ENCODE results near the gene EFNA4.

Gene EFNA4

DNA sequence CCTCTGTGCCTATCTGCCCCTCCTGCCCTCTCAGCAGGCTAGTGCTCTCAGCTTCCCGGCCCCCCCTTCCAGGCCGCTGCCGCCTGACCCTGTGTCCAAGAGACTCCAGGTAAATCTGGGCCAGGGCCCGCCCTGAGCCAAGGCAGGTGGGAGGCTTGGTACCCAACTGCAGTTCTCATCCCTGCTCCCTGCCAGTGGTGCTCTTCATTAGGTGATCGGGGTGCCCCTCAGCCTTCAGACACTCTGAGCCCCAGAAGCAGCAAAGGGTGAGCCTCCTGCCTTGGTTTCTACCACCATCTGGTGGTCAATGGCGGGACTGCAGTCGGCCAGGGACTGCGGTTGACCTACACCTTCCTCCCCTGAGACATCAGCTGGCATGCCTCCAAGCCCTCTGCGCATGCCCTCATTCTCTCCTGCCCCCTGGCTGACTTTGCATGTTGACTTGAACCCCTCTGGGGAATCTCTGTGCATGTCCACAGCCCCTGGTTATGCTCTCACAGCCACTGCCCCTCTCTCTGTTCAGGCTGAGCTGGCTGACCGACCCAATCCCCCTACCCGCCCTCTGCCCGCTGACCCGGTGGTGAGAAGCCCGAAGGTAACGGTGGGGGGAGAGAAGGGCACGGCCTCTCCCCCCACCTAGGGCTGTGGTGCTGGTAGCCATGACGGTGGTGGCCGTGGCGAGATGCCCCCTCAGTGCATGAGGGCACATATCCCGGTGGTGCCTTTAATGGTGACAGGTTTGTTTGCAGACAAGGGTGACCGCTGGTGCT lies 2.0 kb upstream of the EFNA4 start (continued):
- no peak for TF ChIP-seq ZNF112 (tag by site-specific recombination; IDR thresholded peaks at IDR 0.05)
- TF ChIP-seq ZNF132 (tag by site-specific recombination; IDR thresholded peaks at IDR 0.05; ENCODE audit: borderline replicate concordance): no peak
- no peak for TF ChIP-seq ZBTB1 (tag by site-specific recombination; IDR thresholded peaks at IDR 0.05)
- TF ChIP-seq ZNF785 (tag by site-specific recombination; IDR thresholded peaks at IDR 0.05): no peak
- TF ChIP-seq ZNF558 (tag by site-specific recombination; IDR thresholded peaks at IDR 0.05): no peak
- no peak for TF ChIP-seq ZNF792 (tag by site-specific recombination; IDR thresholded peaks at IDR 0.05)
- no peak for TF ChIP-seq SCRT1 (tag by site-specific recombination; IDR thresholded peaks at IDR 0.05; ENCODE audit: borderline replicate concordance)
- TF ChIP-seq ZNF560 (tag by site-specific recombination; IDR thresholded peaks at IDR 0.05; ENCODE audit: borderline replicate concordance): no peak
- TF ChIP-seq SP7 (tag by site-specific recombination; IDR thresholded peaks at IDR 0.05): peak; percentile 42; the same call in 1 of the 2 replicates
- no peak for TF ChIP-seq ZNF133 (tag by site-specific recombination; IDR thresholded peaks at IDR 0.05)
- no peak for TF ChIP-seq ZNF747 (tag by site-specific recombination; IDR thresholded peaks at IDR 0.05)
- TF ChIP-seq ZNF146 (tag by site-specific recombination; IDR thresholded peaks at IDR 0.05): no peak
- no peak for TF ChIP-seq ZNF37A (tag by site-specific recombination; IDR thresholded peaks at IDR 0.05)
- TF ChIP-seq KLF16 (tag by site-specific recombination; IDR thresholded peaks at IDR 0.05): no peak
- TF ChIP-seq GLIS1 (tag by site-specific recombination; IDR thresholded peaks at IDR 0.05): peak; percentile 70
- peak; percentile 83; the same call in 1 of the 2 replicates for TF ChIP-seq ZNF2 (tag by site-specific recombination; IDR thresholded peaks at IDR 0.05)

DNA sequence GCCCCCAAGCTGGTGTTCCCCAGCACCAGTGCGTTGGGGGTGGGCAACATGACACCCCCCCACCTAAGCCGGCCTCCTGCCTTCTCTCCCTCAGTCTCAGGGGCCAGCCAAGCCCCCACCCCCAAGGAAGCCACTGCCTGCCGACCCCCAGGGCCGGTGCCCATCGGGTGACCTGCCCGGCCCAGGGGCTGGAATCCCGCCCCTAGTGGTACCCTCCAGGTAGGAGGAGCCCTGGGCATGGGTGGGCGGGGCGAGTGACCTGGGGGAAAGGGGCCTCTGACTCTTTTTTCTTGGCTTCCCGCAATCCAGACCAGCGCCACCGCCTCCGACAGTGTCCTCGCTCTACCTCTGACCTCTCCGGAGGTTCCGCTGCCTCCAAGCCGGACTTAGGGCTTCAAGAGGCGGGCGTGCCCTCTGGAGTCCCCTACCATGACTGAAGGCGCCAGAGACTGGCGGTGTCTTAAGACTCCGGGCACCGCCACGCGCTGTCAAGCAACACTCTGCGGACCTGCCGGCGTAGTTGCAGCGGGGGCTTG lies 1.3 kb upstream of the EFNA4 start:
- H3K4me3 ChIP-seq (ENCODE audit: low read depth, low read length): no peak overlapping the region
- ChIA-PET CTCF (interaction anchor here (0.5 to 10.9 kb wide), 39 partner anchors 8 to 1068 kb away, joined by 3 to 117 read pairs (median 4); partner anchors contain the start of genes ADAM15, EFNA3, KRTCAP2 and PBXIP1), POLR2A (interaction anchor here (0.5 to 1.7 kb wide), 7 partner anchors 10 to 135 kb away, joined by 3 to 7 read pairs (median 5); partner anchors contain the start of genes ADAM15, KRTCAP2 and PBXIP1)
- TF ChIP-seq, protein P1, sequence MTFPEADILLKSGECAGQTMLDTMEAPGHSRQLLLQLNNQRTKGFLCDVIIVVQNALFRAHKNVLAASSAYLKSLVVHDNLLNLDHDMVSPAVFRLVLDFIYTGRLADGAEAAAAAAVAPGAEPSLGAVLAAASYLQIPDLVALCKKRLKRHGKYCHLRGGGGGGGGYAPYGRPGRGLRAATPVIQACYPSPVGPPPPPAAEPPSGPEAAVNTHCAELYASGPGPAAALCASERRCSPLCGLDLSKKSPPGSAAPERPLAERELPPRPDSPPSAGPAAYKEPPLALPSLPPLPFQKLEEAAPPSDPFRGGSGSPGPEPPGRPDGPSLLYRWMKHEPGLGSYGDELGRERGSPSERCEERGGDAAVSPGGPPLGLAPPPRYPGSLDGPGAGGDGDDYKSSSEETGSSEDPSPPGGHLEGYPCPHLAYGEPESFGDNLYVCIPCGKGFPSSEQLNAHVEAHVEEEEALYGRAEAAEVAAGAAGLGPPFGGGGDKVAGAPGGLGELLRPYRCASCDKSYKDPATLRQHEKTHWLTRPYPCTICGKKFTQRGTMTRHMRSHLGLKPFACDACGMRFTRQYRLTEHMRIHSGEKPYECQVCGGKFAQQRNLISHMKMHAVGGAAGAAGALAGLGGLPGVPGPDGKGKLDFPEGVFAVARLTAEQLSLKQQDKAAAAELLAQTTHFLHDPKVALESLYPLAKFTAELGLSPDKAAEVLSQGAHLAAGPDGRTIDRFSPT (tag by site-specific recombination; IDR thresholded peaks at IDR 0.05): peak; percentile 37; the same call in 1 of the 2 replicates
- TF ChIP-seq ZNF10 (tag by site-specific recombination; IDR thresholded peaks at IDR 0.05) (no peak), ZNF221 (tag by site-specific recombination; IDR thresholded peaks at IDR 0.05; ENCODE audit: borderline replicate concordance) (no peak), ZNF530 (tag by site-specific recombination; IDR thresholded peaks at IDR 0.05; ENCODE audit: low read depth) (no peak)
- no peaks in the 10 kb centered on the region for H3K9me3 ChIP-seq (ENCODE audit: control insufficient read depth, insufficient read depth, low read depth, low read length)
- H3K4me1 ChIP-seq (ENCODE audit: control insufficient read depth, insufficient read depth, low read length): no peaks in the 10 kb centered on the region; the same call in none of the 2 replicates
- no peak overlapping the region for H3K27ac ChIP-seq (ENCODE audit: extremely low read depth, low read depth, low read length)
- H3K36me3 ChIP-seq (ENCODE audit: control insufficient read depth in 2 of 2, insufficient read depth in 1 of 2, low read length in 2 of 2): peaks cover 0 to 35% of the 10 kb centered on the region in 2 experiments; a peak in 1 of 3 replicates

- peaks cover 0 to 28% of the 10 kb centered on the region in 2 experiments; a peak in 1 of 3 replicates for H3K36me3 ChIP-seq (ENCODE audit: control insufficient read depth in 2 of 2, insufficient read depth in 1 of 2, low read length in 2 of 2)
- no peaks in the 10 kb centered on the region; the same call in none of the 2 replicates for H3K4me1 ChIP-seq (ENCODE audit: control insufficient read depth, insufficient read depth, low read length)
- no peak overlapping the region for H3K27ac ChIP-seq (ENCODE audit: extremely low read depth, low read depth, low read length)
- ChIA-PET POLR2A (interaction anchor here (0.7 to 1.3 kb wide), 3 partner anchors 12 to 18 kb away, joined by 3 to 7 read pairs (median 5); partner anchors contain the start of genes ADAM15 and EFNA3), CTCF (interaction anchor here (0.7 to 10.9 kb wide), 8 partner anchors 12 to 105 kb away, joined by 3 to 117 read pairs (median 4); partner anchors contain the start of gene EFNA3)
- H3K9me3 ChIP-seq (ENCODE audit: control insufficient read depth, insufficient read depth, low read depth, low read length): no peaks in the 10 kb centered on the region
- no peak overlapping the region; the same call in 1 of the 2 replicates for H3K4me3 ChIP-seq (ENCODE audit: low read depth, low read length)
- no peak for TF ChIP-seq PRDM2 (tag by site-specific recombination; IDR thresholded peaks at IDR 0.05; ENCODE audit: borderline replicate concordance)
- TF ChIP-seq ZNF530 (tag by site-specific recombination; IDR thresholded peaks at IDR 0.05; ENCODE audit: low read depth): no peak
- TF ChIP-seq ZNF302 (tag by site-specific recombination; IDR thresholded peaks at IDR 0.05; ENCODE audit: low read depth): no peak
- TF ChIP-seq ZNF660 (tag by site-specific recombination; IDR thresholded peaks at IDR 0.05): 0 out of 2 replicates have a peak, but pooled peaks have one; percentile 11
Measured at GRCh38 chr1:155062702-155063411, 683 bp upstream of the EFNA4 start.
